ENCODE results near the gene S100A12. TPM values are rescaled to one million over a fixed set of nuclear protein-coding genes. Genes with fewer than 3 reads are reported as not detected.

S100A12 gene
- polyA plus RNA-seq, 3 donors: 1,275 to 2,834 (median 2,543) TPM

DNA sequence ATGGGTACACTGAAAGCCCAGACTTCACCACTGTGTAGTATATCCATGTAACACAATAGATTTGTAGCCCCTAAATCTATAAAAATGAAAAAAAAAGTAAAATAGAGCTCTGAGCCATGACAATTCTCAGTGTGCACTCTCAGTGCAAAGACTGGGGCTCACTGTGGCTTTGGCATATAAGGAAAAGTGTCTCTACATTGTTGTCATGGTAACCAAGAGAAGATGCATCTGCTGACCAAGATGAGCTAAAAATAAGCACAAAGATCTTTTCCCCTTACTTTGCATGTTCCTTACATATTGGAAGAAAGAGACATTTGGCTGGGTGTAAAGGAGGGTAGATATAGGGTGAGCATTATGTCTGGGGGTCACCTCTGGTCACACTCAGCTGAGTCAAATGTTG lies 38.8 kb downstream of the S100A12 start:
- no peak for DNase-seq
- no peaks in the 10 kb centered on the region for H3K36me3 ChIP-seq (replicated peaks in 1 of 2; ENCODE audit: control insufficient read depth in 1 of 2, insufficient read depth in 2 of 2, low read length in 2 of 2)
- no peaks in the 10 kb centered on the region for H3K9me3 ChIP-seq (replicated peaks in 1 of 2; ENCODE audit: control insufficient read depth in 1 of 2, insufficient read depth in 1 of 2, low read length in 2 of 2)
- H3K4me3 ChIP-seq (replicated peaks in 1 of 3; ENCODE audit: low read depth in 2 of 3, low read length in 3 of 3): no peak overlapping the region
- no peak overlapping the region for H3K27ac ChIP-seq (ENCODE audit: low read depth in 1 of 2, low read length in 2 of 2)
- H3K9me3 Mint-ChIP-seq: peaks cover 0 to 11% (median 2%) of the 10 kb centered on the region in 7 donors
- intact Hi-C loops (cut with micrococcal nuclease): no loop called here
- no peak overlapping the region for H3K4me3 Mint-ChIP-seq
- H3K4me1 Mint-ChIP-seq: peaks cover 2% of the 10 kb centered on the region
- no peak overlapping the region for H3K9ac ChIP-seq (ENCODE audit: insufficient read depth, low read length, poor library complexity, severe bottlenecking)
- H3K36me3 Mint-ChIP-seq: no peaks in the 10 kb centered on the region
- H3K79me2 ChIP-seq (ENCODE audit: insufficient read depth, low read length): no peaks in the 10 kb centered on the region
- H4K20me1 ChIP-seq (ENCODE audit: insufficient read depth, low read length): no peaks in the 10 kb centered on the region
- H3K4me2 ChIP-seq (replicated peaks; ENCODE audit: extremely low read depth, low read length, poor library complexity, severe bottlenecking): no peak overlapping the region
- no peak overlapping the region for H2AFZ ChIP-seq (ENCODE audit: insufficient read depth, low read depth, low read length, poor library complexity, severe bottlenecking)
- TF ChIP-seq, protein P1, sequence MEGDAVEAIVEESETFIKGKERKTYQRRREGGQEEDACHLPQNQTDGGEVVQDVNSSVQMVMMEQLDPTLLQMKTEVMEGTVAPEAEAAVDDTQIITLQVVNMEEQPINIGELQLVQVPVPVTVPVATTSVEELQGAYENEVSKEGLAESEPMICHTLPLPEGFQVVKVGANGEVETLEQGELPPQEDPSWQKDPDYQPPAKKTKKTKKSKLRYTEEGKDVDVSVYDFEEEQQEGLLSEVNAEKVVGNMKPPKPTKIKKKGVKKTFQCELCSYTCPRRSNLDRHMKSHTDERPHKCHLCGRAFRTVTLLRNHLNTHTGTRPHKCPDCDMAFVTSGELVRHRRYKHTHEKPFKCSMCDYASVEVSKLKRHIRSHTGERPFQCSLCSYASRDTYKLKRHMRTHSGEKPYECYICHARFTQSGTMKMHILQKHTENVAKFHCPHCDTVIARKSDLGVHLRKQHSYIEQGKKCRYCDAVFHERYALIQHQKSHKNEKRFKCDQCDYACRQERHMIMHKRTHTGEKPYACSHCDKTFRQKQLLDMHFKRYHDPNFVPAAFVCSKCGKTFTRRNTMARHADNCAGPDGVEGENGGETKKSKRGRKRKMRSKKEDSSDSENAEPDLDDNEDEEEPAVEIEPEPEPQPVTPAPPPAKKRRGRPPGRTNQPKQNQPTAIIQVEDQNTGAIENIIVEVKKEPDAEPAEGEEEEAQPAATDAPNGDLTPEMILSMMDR (IDR thresholded peaks at IDR 0.05): no peak
- no peak overlapping the region for H3K27ac Mint-ChIP-seq
- no peaks in the 10 kb centered on the region for H3K4me1 ChIP-seq (ENCODE audit: control insufficient read depth in 1 of 2, insufficient read depth in 2 of 2, low read length in 2 of 2)
- H3K27me3 ChIP-seq (ENCODE audit: control insufficient read depth in 2 of 2, insufficient read depth in 2 of 2, low read length in 2 of 2): no peaks in the 10 kb centered on the region
- peaks cover 1 to 7% (median 6%) of the 10 kb centered on the region in 3 donors for H3K27me3 Mint-ChIP-seq (ENCODE audit: low read depth in 3 of 3)

- H3K9me3 ChIP-seq (replicated peaks in 1 of 2; ENCODE audit: control insufficient read depth in 1 of 2, insufficient read depth in 1 of 2, low read length in 2 of 2): peaks cover 5 to 11% of the 10 kb centered on the region in 2 donors
- Mint-ChIP-seq H3K4me1 (no peaks in the 10 kb centered on the region), H3K27me3 (ENCODE audit: low read depth in 3 of 3) (peaks cover 2 to 9% (median 8%) of the 10 kb centered on the region in 3 donors), H3K9me3 (peaks cover 8 to 29% (median 18%) of the 10 kb centered on the region in 7 donors), H3K4me3 (no peak overlapping the region), H3K36me3 (no peaks in the 10 kb centered on the region), H3K27ac (no peak overlapping the region)
- H2AFZ ChIP-seq (ENCODE audit: insufficient read depth, low read depth, low read length, poor library complexity, severe bottlenecking): no peak overlapping the region
- H4K20me1 ChIP-seq (ENCODE audit: insufficient read depth, low read length): no peaks in the 10 kb centered on the region
- no peak for DNase-seq
- H3K9ac ChIP-seq (ENCODE audit: insufficient read depth, low read length, poor library complexity, severe bottlenecking): no peak overlapping the region
- WGBS (ENCODE audit: insufficient coverage): no CpG with 5 or more reads among the region's 1 CpG
- no peaks in the 10 kb centered on the region for H3K27me3 ChIP-seq (ENCODE audit: control insufficient read depth in 2 of 2, insufficient read depth in 2 of 2, low read length in 2 of 2)
- H3K4me3 ChIP-seq (replicated peaks in 1 of 3; ENCODE audit: low read depth in 2 of 3, low read length in 3 of 3): no peak overlapping the region
- no peak overlapping the region for H3K27ac ChIP-seq (ENCODE audit: low read depth in 1 of 2, low read length in 2 of 2)
- TF ChIP-seq, protein P1 (IDR thresholded peaks at IDR 0.05): no peak
- H3K36me3 ChIP-seq (replicated peaks in 1 of 2; ENCODE audit: control insufficient read depth in 1 of 2, insufficient read depth in 2 of 2, low read length in 2 of 2): no peaks in the 10 kb centered on the region
- intact Hi-C loops (cut with micrococcal nuclease): no loop called here
- H3K79me2 ChIP-seq (ENCODE audit: insufficient read depth, low read length): no peaks in the 10 kb centered on the region
- H3K4me1 ChIP-seq (ENCODE audit: control insufficient read depth in 1 of 2, insufficient read depth in 2 of 2, low read length in 2 of 2): no peaks in the 10 kb centered on the region
- H3K4me2 ChIP-seq (replicated peaks; ENCODE audit: extremely low read depth, low read length, poor library complexity, severe bottlenecking): no peak overlapping the region
These were observed 41.5 kb downstream of the S100A12 start for GRCh38 chr1:153333902-153334301.
